Thoracic aorta (tissue), 2 donors: ENCODE results near the gene ACAA2. TPM values are rescaled to one million over a fixed set of nuclear protein-coding genes. Genes with fewer than 3 reads are reported as not detected.

Experiments
- ATAC-seq: fragments of 150-250 bp; one replicate; pipeline ENCODE4 v1.8.0; 2017; ENCODE audit warnings: low read depth; ENCODE audit not compliant: insufficient number of reproducible peaks, low FRiP score
- DNase-seq: peaks from one replicate; pipeline ENCODE4 v3.0.0-alpha.2; 2020; ENCODE audit warnings: low spot score
- H3K27ac ChIP-seq, 2 donors: fragments of 200-600 bp; sonication (generic); 1 replicate in 1 of 2; 2 replicates in 1 of 2; pipeline ENCODE4 v1.5.1; 2016; ENCODE audit warnings: mild to moderate bottlenecking in 2 of 2, moderate library complexity in 2 of 2
- H3K27me3 ChIP-seq: fragments of 200-600 bp; sonication (generic); replicated peaks from 2 replicates; pipeline ENCODE4 v1.6.0; 2016; ENCODE audit warnings: mild to moderate bottlenecking; ENCODE audit not compliant: insufficient read depth
- H3K36me3 ChIP-seq: fragments of 200-600 bp; sonication (generic); one replicate; pipeline ENCODE4 v1.5.1; 2016
- H3K4me1 ChIP-seq, 2 donors: fragments of 200-600 bp; sonication (generic); 1 replicate in 1 of 2; 2 replicates in 1 of 2; pipeline versions ENCODE4 v1.5.1 to v1.6.0; 2016; ENCODE audit warnings: low read depth in 2 of 2, mild to moderate bottlenecking in 1 of 2; ENCODE audit not compliant: control insufficient read depth in 1 of 2
- H3K4me3 ChIP-seq: fragments of 200-600 bp; sonication (generic); 2 replicates; pipeline ENCODE4 v1.5.1; 2016; ENCODE audit warnings: mild to moderate bottlenecking
- H3K9me3 ChIP-seq: fragments of 200-600 bp; sonication (generic); 2 replicates; pipeline ENCODE4 v1.5.1; 2016
- total RNA-seq, 2 donors: library from RNA; depleted of rRNA; stranded (reverse); fragments of >200 nt; gene quantifications; one replicate each; pipeline versions ENCODE4 v1.1.0 to v1.2.3, GENCODE V29; 2016
- TF ChIP-seq, protein P1 (sequence below): fragments of 200-600 bp; sonication (generic); IDR thresholded peaks from one replicate; pipeline ENCODE4 v1.5.1; 2019; ENCODE audit warnings: antibody characterized with exemption

ACAA2 gene
- total RNA-seq, 2 donors from 2014 or later = 20.3 to 26.5 TPM

DNA sequence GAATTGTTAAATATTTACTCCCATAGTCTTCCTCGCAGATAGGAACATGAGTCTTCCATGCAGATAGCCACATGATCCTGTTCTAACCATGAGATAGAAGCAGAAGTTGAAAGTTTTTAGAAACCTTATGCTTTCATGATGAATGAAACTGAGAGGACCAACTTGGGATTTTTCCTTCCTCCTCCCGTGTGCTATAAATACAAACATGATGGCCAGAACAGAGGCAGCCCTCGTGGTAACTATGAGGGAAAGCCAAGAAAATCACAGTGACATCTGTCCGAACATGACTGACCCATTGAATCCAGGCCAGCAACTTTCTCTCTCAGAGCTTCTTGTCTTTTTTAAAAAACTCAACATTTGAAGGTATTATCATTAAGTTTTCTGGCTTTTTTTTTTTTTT is 78.5 kb downstream of the ACAA2 start:
- Histone ChIP-seq H3K27ac (no peak overlapping the region), H3K36me3 (no peaks in the 10 kb centered on the region), H3K27me3 (no peaks in the 10 kb centered on the region), H3K4me3 (no peak overlapping the region), H3K9me3 (no peaks in the 10 kb centered on the region), H3K4me1 (no peaks in the 10 kb centered on the region)
- ATAC-seq (no peak), DNase-seq (no peak)
- TF ChIP-seq, protein P1, sequence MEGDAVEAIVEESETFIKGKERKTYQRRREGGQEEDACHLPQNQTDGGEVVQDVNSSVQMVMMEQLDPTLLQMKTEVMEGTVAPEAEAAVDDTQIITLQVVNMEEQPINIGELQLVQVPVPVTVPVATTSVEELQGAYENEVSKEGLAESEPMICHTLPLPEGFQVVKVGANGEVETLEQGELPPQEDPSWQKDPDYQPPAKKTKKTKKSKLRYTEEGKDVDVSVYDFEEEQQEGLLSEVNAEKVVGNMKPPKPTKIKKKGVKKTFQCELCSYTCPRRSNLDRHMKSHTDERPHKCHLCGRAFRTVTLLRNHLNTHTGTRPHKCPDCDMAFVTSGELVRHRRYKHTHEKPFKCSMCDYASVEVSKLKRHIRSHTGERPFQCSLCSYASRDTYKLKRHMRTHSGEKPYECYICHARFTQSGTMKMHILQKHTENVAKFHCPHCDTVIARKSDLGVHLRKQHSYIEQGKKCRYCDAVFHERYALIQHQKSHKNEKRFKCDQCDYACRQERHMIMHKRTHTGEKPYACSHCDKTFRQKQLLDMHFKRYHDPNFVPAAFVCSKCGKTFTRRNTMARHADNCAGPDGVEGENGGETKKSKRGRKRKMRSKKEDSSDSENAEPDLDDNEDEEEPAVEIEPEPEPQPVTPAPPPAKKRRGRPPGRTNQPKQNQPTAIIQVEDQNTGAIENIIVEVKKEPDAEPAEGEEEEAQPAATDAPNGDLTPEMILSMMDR = no peak

DNA sequence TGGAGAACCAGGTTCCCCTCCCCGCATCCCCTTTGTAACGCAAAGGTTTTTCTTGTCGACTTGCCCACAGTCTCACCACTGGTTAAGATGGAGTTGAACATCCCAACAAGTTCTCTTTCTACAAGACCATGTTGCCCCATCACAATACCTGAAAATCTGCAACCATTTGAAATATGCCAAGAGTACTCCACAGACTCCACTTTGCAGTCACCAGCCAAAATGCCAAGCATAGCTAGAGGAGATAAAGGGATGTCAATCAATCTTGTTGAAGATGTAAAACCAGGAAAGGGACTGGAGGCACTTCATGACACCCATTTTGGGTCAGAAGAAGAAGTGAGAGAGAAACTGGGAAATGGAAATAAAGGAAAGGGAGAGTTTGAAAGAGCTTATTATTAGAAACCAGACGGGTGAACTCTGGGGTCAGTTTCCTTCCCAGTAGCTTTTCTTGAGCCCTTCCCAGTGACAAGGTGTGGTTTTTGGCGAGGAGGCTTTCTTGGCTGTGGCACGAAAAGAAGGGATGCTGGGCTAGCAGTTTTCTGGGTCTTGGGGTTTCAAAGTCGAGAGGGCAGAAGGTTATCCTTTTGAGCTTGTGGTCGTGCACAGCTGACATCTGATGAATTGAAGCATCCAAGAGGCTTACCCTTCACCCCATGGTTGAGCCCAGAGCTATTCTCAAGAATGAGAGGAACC is 79.3 kb downstream of the ACAA2 start:
- Histone ChIP-seq H3K9me3 (no peaks in the 10 kb centered on the region), H3K36me3 (no peaks in the 10 kb centered on the region), H3K27ac (no peak overlapping the region), H3K27me3 (no peaks in the 10 kb centered on the region), H3K4me3 (no peak overlapping the region), H3K4me1 (no peaks in the 10 kb centered on the region)
- TF ChIP-seq, protein P1 = no peak
- ATAC-seq (no peak), DNase-seq (no peak)

DNA sequence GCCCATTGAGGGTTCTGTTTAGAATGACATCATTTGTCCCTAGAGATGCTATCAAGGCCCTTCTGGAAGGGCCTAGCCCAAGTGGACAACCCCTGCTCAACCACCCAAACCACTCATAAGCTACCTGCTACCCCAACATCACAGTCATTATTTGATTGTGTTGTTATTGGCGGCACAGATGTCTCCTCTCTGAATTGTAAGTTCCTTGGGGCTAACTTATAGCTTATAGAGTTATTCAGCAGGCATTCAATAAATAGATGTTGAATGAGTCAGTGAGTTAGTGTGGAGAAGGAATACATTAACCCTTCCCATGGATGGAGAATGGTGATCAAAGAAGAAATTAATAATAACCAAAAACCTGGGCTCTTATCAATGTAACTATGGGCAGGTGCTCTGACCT is 80.0 kb downstream of the ACAA2 start:
- TF ChIP-seq, protein P1 = no peak
- no peak overlapping the region for H3K27ac ChIP-seq
- ATAC-seq = no peak

More for the DNA sequence above, 80.0 kb downstream of the ACAA2 start:
- Histone ChIP-seq H3K4me3 (no peak overlapping the region), H3K9me3 (no peaks in the 10 kb centered on the region), H3K4me1 (no peaks in the 10 kb centered on the region), H3K36me3 (no peaks in the 10 kb centered on the region), H3K27me3 (no peaks in the 10 kb centered on the region)
- no peak for DNase-seq
